Activated CD4-positive, alpha-beta T cell treated with anti-CD3 and anti-CD28 coated beads for 24 hours (primary cell): ENCODE measurements around the gene THSD7A.

Source experiments
- DNase-seq, 2 donors: peaks; one replicate each; pipeline ENCODE4 v3.0.0-alpha.2; 2020; ENCODE audit warnings: low read depth in 2 of 2

The THSD7A gene

DNA sequence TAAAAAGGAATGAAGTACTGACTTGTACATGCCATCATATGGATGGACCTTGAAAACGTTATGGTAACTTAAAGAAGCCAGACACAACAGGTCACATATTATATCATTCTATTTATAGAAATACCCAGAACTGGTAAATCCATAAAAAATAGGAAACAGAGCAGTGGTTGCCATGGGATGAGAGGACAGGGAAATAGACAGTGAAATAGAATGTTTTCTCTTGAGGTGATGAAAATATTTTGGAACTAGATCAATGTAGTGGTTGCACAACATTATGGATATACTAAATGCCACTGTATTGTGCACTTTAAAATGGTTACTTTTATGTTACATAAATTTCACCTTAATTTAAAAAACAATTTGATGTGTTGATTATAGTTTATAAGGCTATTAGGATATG, 318.5 kb downstream of the THSD7A start:
- no peak for DNase-seq

DNA sequence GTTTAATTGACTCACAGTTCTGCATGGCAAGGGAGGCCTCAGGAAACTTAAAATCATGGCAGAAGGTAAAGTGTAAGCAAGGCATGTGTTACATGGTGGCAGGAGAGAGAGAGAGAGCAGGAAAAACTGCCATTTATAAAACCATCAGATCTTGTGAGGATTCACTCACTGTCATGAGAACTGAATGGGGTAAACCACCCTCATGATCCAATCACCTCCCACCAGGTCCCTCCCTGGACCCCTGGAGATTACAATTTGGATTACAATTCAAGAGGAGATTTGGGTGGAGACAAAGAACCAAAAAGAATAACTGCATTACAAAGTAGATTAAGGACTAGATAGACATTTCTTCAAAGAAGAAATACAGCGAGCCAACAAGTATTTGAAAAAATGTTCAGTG, 324.1 kb downstream of the THSD7A start:
- DNase-seq = no peak

DNA sequence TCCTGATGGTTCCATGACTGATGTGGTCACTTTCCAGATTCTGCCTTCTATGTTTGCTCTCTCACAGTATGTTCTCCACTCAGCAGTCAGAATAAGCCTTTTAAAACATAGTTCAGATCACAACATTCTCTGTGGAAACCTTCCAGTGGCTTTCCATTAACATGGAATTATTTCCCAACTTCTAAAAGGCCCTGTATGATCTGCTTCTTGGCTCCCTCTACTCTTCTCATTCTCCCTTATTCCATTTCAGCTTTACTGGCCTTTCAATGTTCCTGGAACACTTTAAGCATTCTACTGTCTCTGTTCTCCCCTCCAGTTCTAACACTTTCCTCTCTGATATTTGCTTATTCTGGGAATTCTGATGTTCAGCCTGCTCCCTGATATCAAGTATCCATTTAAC, 325.6 kb downstream of the THSD7A start:
- DNase-seq = no peak

GRCh38 chr7:11505471-11505985, 326.5 kb downstream of the THSD7A start:
- DNase-seq = no peak

GRCh38 chr7:11492307-11492706, 339.7 kb downstream of the THSD7A start:
- no peak for DNase-seq

GRCh38 chr7:11491811-11492210, 340.2 kb downstream of the THSD7A start:
- no peak for DNase-seq

- DNase-seq = no peak
Measured at GRCh38 chr7:11489280-11489679, 342.7 kb downstream of the THSD7A start.

- DNase-seq = no peak
Measured at GRCh38 chr7:11486271-11486670, 345.7 kb downstream of the THSD7A start.

DNA sequence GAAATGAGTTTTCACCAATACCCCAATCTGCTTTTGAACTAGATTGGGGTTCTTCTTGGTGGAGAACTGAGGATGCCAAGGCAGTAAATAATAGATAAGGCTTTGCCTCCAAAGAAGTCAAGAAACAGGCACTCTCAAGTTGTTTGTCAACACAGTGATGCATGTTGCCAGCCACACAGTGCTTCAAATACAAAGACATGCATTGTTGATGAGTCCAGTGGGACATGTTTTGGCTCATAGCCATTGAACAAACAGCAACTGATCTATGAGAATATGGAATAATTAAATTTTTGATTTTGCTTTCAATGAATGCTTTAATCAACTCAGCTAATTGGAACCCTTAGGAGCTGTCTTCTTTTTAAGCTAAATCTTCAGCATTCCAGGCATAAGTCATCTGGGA, 346.4 kb downstream of the THSD7A start:
- DNase-seq = no peak

GRCh38 chr7:11480143-11480542, 351.9 kb downstream of the THSD7A start:
- DNase-seq = no peak

DNA sequence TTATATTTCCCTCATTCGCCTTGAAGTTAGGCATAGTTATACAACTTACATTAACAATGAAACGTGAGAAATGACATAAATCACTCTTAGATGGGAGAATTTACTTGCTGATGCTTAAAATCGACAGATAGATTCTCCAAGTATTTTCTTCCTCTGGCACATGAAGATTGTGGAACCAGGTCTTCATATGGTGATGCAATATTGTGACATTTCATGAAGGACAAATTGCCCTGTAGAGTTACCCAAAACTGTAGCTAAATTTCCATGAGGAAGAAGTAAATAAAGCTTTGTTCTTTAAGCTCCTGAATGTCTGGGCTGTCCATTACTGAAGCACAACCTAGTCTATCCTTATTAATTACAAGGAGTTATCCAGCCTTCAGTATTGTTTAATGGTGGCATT, 353.1 kb downstream of the THSD7A start:
- DNase-seq = no peak

DNA sequence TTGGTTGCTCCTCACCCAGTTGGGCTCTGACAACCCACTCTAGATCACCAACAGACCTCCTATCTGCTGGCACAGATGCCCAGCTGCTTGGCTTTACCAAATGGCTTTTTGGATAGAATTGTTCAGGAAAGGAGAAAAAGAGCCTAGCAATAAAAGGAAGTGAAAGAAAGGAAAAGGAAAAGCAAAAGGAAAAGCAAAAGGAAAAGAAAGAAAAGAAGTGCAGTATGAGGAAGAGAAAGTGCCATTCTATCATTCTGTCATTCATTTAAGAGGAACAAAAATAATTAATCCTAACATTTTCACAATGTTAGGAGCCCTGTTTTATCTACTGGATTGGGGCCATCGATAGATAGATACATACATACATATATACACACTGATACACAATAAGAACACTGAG, 353.6 kb downstream of the THSD7A start:
- DNase-seq = no peak

- no peak for DNase-seq
Measured at GRCh38 chr7:11474902-11475585, 357.0 kb downstream of the THSD7A start.

DNA sequence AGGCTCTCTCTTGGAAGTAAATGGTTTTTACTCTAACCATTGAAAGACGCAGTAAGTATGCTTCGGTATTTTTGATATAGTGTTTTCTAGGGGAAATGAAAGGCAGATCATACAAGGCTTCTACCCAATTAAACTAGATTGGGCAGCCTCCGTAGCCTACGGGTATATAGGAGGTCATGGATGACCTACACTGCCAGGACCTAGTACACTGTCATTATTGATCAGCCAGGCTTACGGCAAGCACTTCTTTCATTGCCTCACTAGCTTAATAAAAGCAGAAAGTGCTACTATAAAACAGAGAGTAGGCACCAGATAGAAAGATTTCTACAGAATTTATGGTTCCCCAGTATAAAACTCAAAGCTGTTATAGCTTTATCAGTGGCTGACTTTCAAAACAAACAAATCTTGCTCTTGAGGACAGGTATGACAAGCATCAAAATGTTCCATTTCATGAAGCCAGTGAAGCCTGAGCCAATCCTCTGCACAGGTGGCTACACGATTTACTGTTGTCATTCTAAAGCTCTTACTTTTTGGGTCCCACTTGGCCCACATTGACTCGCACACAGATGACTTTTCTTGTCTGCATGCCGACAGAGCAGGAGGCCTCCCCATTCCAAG, 358.1 kb downstream of the THSD7A start:
- no peak for DNase-seq

DNA sequence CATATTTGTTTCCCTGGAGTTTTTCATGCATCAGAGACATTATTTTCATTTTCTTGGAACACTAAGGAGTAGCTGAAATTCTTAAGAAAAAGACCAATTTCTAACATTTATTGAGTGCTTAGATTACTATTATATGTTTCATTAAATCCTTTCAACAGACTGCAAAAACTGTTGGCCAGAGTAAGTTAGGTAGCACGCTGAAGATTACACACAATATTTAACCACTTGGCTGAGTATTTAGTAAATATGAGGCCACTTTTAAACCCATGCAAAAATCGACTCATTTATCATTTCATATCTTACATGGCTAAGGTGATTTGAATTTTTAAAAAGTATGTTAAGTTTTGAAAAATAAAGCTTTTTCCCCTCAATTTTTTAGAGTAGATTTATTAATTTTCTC, 358.8 kb downstream of the THSD7A start:
- DNase-seq = no peak

GRCh38 chr7:11472646-11473045, 359.4 kb downstream of the THSD7A start:
- no peak for DNase-seq

- no peak for DNase-seq
Measured at GRCh38 chr7:11471255-11471654, 360.7 kb downstream of the THSD7A start.

- DNase-seq = no peak
Measured at GRCh38 chr7:11469028-11469745, 362.8 kb downstream of the THSD7A start.

DNA sequence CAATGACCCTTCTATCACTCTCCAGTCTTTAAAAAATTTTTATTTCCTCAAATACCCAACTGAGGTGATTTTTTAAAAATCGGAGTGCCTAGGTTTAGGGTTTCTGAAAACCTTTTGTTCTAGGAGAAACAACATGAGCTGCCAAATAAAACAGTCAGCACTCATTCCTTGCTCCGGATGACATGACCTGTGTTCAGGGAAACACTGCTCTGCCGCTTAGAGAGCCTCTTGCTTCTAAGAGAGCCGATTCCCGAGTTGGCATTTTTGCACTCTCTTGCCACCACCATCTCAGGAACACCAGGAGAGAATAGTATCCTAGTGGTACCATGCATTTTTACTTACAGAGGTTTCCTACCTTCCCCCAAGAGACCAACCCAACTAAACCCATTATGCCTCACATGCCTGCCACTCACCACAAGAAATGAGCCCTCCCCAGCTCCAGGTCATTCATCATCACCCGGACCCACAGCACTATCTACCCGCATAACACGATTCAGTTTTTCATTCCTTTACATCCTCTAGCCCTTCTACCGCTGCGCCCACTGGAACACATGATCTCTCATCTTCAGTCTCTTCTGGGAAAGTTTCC, 365.4 kb downstream of the THSD7A start:
- DNase-seq = no peak

DNA sequence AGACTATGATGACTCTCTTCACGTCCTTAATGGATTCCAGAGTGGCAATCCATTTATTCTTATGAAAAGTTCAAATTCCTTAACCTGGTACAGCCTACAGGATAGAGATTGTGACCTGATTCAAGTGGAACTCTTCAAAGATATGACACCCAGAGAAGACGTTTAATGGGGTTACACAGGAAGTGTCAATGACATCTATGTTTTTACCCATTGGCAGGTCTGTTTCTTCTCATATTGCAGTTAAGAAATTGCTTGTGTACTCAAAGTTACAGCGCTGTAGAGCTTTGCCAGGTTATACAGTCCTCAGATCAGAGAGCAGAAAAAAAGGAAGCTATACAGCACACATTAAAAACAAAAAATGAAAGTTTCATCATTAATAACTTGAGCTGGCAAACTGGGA, 367.4 kb downstream of the THSD7A start:
- no peak for DNase-seq

DNA sequence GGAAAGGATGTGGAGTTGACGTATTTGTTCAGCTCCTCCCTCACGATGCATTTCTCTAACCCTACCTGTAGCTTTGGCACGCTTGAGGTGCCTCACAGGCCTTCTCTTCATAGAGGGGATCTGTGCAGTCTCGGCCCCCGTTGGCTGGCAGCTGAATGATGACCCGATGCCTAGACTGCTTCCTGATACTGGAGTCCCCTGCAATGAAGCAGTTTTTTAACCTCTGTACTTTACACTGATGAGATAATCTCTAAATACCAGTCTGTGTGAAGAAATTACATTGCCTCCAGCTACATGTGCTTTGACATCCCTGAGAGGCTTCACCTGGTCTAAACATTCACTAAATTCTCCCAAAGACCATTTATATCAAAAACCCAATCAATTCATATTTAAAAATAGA, 370.1 kb downstream of the THSD7A start:
- no peak for DNase-seq

DNA sequence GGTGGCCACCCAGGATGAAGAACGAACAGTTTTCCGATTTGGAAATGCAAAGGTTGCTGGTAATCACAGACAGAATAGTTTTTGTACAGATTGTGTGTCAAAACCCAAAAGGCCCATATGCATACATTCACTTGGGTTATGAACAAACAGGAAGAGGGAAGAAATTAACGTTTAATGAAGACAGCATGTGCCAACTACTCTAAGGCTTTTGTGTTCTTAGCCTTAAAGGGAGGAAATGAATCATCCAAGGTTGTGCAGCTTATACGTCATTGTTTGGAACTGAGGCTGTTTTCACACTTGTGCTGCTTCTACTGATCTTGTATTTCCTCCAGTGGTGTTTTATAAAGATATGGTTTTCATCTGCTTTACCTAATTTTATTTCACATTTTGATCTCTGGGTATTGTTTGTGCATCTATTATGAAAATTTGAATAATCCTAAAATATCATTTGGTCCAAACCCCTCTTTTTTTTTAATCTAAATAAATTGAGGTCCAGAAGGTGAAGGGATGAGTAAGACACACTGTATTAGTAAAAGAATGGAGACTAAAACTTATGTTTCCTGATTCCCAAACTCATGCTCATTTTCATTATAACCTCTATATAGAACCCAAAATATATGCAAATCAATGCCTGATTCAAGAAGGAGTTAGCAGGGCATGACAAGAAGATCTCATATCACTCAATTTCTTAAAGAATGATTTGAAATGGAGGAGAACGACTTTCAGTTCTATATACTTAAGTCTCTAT, 373.1 kb downstream of the THSD7A start:
- DNase-seq = no peak
